ENCODE measurements around the gene NTN1.

Gene NTN1

DNA sequence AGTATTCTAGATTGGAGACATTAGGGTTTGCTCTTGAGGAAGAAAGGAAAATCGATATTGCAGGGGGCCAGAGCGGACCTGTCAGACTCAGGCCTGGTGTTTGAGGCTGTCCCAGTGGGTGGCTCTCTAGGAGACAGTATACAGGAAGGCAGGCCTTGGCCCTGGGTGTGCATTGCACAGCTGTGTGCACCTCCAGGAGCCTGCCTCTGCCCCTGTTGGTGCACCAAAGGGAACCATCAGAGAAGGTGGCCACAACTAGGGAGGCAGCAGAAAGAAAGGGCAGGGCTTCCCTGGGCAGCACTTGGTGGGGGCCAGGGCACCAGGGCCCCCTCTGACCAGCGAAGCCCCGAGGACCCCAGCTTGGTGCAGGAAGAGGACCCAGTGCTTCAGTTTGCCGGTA is 188.0 kb downstream of the NTN1 start:
- Histone ChIP-seq H3K27ac (no peak overlapping the region), H3K27me3 (no peaks in the 10 kb centered on the region), H3K4me1 (peaks cover 77% of the 10 kb centered on the region), H4K20me1 (no peaks in the 10 kb centered on the region), H3K4me3 (no peak overlapping the region), H3K36me3 (no peaks in the 10 kb centered on the region), H3K9me3 (peaks cover 6% of the 10 kb centered on the region), H3K9ac (no peak overlapping the region), H3K4me2 (peak overlapping the region; percentile 67; the same call in 1 of the 2 replicates)
- no peak for TF ChIP-seq Cebpa-rat (IDR thresholded peaks at IDR 0.05)

DNA sequence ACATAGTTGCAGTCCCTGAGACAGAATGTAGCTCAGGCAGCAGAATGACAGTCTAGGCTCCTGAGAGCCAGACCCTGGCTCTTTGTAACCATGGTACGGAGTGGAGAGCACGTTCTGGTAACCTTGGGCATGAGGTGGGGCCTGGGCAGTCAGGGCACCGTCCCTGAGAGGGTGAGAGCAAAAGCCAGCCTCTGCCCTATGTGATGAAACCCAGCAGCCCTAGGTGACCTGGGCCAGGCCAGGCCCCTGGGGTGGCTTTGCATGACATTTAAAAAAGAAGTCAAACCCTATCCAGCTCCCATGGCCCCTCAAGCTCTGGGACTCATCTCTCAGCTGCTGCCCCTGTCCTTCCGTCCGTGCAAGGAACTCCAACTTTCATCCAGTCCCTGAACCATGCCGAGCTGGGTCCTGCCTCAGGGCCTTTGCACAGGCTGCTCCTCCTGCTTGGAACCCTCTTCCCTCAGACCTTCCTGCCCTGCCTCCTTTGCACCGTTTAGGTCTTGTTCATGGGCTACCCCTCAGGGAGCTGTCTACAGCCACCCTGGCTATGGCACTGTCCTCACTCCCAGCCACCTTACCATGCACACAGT is 188.6 kb downstream of the NTN1 start:
- TF ChIP-seq Cebpa-rat (IDR thresholded peaks at IDR 0.05), result no peak
- H3K36me3 ChIP-seq, result no peaks in the 10 kb centered on the region
- H3K9ac ChIP-seq, result no peak overlapping the region
- no peak overlapping the region for H3K4me3 ChIP-seq
- no peak overlapping the region for H3K27ac ChIP-seq
- H3K9me3 ChIP-seq, result peaks cover 12% of the 10 kb centered on the region
- H3K4me1 ChIP-seq, result peaks cover 72% of the 10 kb centered on the region
- no peaks in the 10 kb centered on the region for H4K20me1 ChIP-seq
- H3K27me3 ChIP-seq, result no peaks in the 10 kb centered on the region
- peak overlapping the region; percentile 67; the same call in 1 of the 2 replicates for H3K4me2 ChIP-seq

DNA sequence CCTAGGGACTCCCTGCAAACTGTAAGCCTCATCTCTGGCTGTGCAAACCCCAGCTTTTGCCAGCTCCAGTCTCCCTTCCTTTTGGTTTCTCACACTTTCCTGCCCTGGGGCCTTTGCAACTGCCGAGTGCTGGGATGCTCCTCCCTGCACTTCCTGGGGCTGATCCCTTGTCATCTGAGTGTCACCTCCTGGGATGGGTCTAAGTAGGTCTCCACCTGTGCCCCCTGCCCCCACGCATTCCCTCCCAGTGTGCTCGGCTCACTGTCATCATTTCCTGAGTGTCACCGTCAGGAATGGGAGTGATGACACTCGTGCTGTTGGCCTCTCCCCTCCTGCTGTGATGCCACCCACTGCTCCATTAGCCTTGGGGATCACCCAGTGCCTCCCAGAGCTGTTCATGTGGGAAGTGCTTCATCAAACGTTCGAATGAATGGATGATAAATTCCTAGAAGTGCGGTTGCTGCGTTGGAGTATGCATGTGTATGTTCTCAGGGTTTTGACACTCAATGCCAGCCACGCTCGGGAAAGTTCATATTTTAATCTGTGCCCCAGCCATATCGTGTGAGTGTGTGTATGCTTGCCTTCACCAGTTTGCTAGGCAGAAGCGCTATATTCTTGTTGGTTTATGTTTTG is 189.9 kb downstream of the NTN1 start:
- H3K36me3 ChIP-seq, result no peaks in the 10 kb centered on the region
- peaks cover 25% of the 10 kb centered on the region for H3K9me3 ChIP-seq
- peak overlapping the region; percentile 72 for H3K4me2 ChIP-seq
- 0 out of 2 replicates have a peak overlapping the region, but pooled peaks have one; percentile 9 for H3K9ac ChIP-seq
- H3K27ac ChIP-seq, result no peak overlapping the region
- no peak for TF ChIP-seq Cebpa-rat (IDR thresholded peaks at IDR 0.05)
- H3K4me1 ChIP-seq, result peaks cover 58% of the 10 kb centered on the region
- H4K20me1 ChIP-seq, result no peaks in the 10 kb centered on the region
- no peak overlapping the region for H3K4me3 ChIP-seq
- no peaks in the 10 kb centered on the region for H3K27me3 ChIP-seq

DNA sequence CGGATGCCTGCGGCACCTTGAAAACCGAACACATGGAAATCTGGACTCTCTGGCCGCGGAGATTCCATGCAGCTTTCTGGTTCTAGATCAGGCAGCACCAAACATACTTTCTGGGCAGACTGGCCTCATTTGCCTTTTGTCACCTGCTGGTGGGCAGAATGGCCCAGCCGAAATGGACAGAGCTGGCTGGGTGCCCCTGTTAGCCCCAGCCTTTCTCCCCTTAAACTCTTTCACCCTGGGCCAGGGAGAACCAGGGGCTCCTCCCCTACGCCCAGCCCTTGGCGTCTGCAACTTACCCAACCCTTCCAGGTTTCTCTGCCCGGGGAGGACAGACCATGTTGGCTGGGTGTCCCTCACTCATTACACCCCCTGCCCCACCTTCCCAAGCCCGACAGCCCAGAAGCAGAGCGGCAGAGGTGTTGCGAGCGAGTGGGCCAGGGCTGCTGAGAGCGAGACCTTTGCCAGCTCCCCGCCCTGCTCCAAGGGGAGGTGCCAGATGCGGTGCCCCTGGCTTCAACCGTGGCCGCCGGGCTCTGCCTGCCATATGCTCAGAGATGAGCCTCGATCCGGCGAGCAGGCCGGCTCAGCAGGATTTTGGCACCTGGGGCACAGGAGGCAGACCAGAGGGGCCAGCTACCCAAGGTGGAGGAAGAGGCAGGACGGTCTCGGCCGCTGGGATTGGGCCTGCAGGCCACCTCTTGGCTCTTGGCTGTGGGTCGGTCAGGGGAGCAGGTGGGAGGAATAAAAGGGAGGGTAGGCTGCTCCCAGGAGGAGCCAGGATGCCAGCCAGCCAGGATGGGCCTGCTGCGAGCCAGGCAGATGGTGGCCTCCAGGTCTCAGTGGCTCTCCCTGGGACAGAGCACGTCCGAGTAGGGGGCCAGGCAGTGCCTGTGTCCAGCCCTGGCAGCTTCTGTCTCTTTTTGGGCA is 191.3 kb downstream of the NTN1 start:
- no peaks in the 10 kb centered on the region for H3K27me3 ChIP-seq
- no peak for TF ChIP-seq Cebpa-rat (IDR thresholded peaks at IDR 0.05)
- H3K4me1 ChIP-seq, result peaks cover 45% of the 10 kb centered on the region
- H3K4me2 ChIP-seq, result no peak overlapping the region
- no peaks in the 10 kb centered on the region for H3K36me3 ChIP-seq
- no peak overlapping the region for H3K27ac ChIP-seq
- H3K4me3 ChIP-seq, result no peak overlapping the region
- H3K9me3 ChIP-seq, result peaks cover 35% of the 10 kb centered on the region
- H3K9ac ChIP-seq, result no peak overlapping the region
- H4K20me1 ChIP-seq, result no peaks in the 10 kb centered on the region

DNA sequence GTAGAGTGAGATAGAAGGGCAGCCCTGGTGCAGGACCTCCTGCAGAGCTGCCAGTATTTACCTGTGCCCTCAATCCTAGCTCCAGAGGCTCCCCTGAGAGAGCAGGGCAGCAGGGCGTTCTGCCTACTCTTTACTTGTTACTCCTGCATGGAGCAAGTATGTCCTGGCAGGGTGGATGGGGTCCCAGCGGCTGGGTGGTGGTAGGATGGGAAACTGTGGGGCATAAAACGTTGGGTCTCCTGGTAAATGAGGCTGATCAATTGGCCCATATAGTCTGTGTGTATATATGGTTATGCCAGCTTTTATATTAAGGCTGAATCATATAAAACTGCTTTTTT is 192.0 kb downstream of the NTN1 start:
- Histone ChIP-seq H3K36me3 (no peaks in the 10 kb centered on the region), H3K4me1 (peaks cover 38% of the 10 kb centered on the region), H3K9ac (no peak overlapping the region), H4K20me1 (no peaks in the 10 kb centered on the region), H3K9me3 (peaks cover 35% of the 10 kb centered on the region), H3K27me3 (no peaks in the 10 kb centered on the region), H3K4me2 (no peak overlapping the region), H3K27ac (no peak overlapping the region), H3K4me3 (no peak overlapping the region)
- TF ChIP-seq Cebpa-rat (IDR thresholded peaks at IDR 0.05), result no peak

DNA sequence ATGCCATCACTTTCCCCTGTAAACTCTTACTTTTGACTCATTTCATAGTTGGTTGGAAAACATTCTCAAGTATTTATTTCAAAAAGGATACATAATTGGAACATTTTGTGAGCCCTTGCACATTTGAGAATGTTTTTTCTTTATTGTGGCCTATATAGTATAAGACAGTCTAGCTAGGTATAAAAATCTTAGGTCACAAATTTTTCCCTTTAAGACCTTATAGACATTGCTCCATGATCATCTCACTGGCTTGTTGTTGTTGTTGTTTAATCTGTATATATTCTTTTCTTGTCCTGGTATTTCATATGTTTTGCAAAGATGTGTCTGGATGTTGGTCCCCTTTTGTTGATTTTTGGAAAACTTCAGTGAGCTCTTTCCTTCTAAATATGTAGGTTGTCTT is 194.2 kb downstream of the NTN1 start:
- Histone ChIP-seq H3K27ac (no peak overlapping the region), H4K20me1 (no peaks in the 10 kb centered on the region), H3K4me1 (peaks cover 19% of the 10 kb centered on the region), H3K4me3 (no peak overlapping the region), H3K9ac (no peak overlapping the region), H3K27me3 (no peaks in the 10 kb centered on the region), H3K36me3 (no peaks in the 10 kb centered on the region), H3K9me3 (peaks cover 35% of the 10 kb centered on the region), H3K4me2 (no peak overlapping the region)
- TF ChIP-seq Cebpa-rat (IDR thresholded peaks at IDR 0.05), result no peak

DNA sequence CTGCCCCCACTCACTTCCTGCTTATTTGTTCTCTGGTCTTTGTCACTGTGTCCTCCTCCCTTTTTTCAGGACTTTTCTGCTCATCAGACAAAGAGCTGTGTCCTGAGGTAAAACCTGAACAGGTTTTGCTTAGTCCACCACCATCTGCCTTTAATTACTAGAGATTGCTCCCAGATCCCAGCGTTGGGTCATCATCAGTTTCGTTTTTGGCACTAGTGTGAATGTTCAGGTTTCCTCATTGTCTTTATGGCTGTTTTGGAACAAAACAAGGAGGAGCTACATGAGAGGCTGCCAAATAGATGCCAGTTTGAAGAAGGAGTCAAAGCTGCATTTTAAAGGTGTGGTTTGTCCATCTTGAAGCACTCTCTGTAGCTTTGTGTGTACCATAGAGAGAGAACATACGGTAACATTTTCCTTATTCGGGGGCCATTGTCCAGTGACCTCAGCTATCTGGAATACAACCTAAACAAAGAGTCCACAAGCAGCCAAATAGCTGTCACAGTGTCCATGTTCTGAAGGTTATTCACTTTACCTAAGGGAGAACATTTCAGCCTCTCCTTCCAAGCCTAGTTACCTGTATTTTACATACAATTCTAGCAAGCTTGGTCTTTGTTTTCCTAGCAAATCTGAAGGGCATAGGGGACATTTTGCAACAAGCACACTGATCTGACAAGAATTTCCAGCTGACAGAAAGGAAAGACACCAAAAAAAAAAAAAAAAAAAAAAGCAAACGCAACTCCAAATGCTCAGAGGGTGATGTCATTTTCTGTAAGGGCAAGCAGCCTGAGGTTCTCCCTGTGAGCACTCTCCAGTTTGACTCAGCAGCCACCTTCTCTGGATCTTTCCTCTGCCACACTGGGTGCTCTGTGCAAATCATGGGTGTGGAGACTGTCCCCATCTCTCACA is 196.1 kb downstream of the NTN1 start:
- Histone ChIP-seq H3K27me3 (no peaks in the 10 kb centered on the region), H3K36me3 (no peaks in the 10 kb centered on the region), H3K9me3 (peaks cover 35% of the 10 kb centered on the region), H3K27ac (no peak overlapping the region), H4K20me1 (no peaks in the 10 kb centered on the region), H3K4me3 (no peak overlapping the region), H3K4me2 (no peak overlapping the region), H3K9ac (no peak overlapping the region), H3K4me1 (0 out of 2 replicates have a peak, but pooled peaks cover 4% of the 10 kb centered on the region)
- no peak for TF ChIP-seq Cebpa-rat (IDR thresholded peaks at IDR 0.05)

DNA sequence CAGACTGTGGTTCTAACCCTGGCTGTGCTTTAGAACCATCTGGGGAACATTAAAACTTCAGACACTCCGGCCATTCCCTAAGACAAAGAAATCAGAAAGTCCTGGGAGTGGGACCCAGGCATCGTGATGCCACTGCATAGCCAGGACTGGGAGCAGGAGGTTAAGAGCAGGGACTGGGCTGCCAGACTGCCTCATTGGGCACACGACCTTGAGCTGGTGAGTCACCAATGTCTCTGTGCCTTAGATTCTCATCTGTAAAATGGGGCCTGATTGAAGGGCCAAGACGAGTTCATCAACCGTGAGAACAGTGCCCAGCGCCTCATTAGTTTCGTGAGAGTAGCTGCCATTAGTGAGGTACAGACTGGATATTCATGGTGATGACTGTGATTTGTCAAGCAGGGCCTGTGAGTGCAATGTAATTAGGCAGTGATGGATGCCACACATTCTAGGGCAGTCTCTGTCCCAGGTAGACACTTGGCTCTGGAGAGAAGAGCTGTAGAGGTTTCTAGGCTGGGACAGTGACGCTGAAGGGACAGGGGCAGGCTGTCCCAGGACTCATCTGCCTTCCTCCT is 196.8 kb downstream of the NTN1 start:
- Histone ChIP-seq H3K36me3 (no peaks in the 10 kb centered on the region), H3K27ac (no peak overlapping the region), H4K20me1 (no peaks in the 10 kb centered on the region), H3K4me3 (no peak overlapping the region), H3K9me3 (peaks cover 31% of the 10 kb centered on the region), H3K4me2 (no peak overlapping the region), H3K4me1 (peaks cover 8% of the 10 kb centered on the region; the same call in 1 of the 2 replicates), H3K27me3 (no peaks in the 10 kb centered on the region), H3K9ac (no peak overlapping the region)
- TF ChIP-seq Cebpa-rat (IDR thresholded peaks at IDR 0.05), result no peak

DNA sequence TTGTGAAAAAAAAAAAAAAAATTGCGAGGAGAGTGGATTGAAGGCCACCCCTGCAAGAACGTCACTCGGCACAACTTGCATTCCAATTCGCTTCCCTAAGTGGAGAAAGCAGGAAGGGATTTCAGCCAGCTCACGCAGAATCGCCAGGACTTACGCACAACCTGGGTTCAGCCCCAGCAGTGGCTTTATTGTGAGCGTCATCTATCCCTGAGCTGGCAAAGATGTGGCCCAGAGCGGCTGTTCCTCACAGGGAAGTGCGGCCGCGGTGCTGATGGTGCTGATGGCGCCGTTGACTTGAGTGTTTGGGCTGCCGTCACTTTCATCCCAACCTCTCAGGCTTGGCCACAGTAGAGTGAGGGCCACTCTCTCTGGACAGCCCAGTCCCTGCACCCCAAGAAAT is 197.6 kb downstream of the NTN1 start:
- Histone ChIP-seq H3K4me2 (no peak overlapping the region), H4K20me1 (no peaks in the 10 kb centered on the region), H3K36me3 (no peaks in the 10 kb centered on the region), H3K27ac (no peak overlapping the region), H3K4me1 (peaks cover 14% of the 10 kb centered on the region; the same call in 1 of the 2 replicates), H3K9ac (no peak overlapping the region), H3K9me3 (peaks cover 31% of the 10 kb centered on the region), H3K27me3 (no peaks in the 10 kb centered on the region), H3K4me3 (no peak overlapping the region)
- TF ChIP-seq Cebpa-rat (IDR thresholded peaks at IDR 0.05), result no peak
